B cell (primary cell): ENCODE results near the gene IGFN1.

ENCODE experiments used
- EZH2 ChIP-seq: IDR thresholded peaks from 2 replicates; pipeline ENCODE4 v1.6.1; 2012; ENCODE audit warnings: borderline replicate concordance, low read depth, mild to moderate bottlenecking, moderate library complexity, low read length; ENCODE audit not compliant: insufficient read depth, poor library complexity, severe bottlenecking
- TF ChIP-seq, protein P1 (sequence below): fragments of 200-600 bp; IDR thresholded peaks from one replicate; pipeline ENCODE4 v1.8.0; 2022; ENCODE audit warnings: antibody characterized with exemption, mild to moderate bottlenecking

DNA sequence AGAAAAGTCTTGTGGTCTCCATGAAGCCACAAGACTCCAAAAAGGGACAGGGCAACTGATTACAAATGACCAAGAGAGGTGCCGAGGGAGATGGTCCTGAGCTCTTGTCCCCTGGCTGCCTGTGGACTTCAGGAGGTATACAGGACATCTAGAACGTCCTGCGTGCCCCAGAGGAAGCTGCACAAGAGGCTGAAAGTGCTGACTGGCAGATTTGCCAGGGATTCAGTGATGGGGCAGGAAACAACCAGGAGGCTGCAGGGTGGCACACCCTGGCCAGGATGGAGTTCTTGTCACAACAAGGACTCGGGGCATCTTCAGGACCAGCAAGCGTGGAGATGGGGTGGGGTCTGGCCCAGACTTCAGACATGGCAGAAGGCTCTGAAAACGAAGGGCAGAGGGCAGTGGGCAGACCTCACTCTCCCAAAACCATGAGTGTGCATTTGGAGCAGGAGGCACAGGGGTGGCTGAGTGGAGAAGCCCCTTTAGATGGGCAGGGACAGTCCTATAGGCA is 79.3 kb downstream of the IGFN1 start:
- TF ChIP-seq, protein P1, sequence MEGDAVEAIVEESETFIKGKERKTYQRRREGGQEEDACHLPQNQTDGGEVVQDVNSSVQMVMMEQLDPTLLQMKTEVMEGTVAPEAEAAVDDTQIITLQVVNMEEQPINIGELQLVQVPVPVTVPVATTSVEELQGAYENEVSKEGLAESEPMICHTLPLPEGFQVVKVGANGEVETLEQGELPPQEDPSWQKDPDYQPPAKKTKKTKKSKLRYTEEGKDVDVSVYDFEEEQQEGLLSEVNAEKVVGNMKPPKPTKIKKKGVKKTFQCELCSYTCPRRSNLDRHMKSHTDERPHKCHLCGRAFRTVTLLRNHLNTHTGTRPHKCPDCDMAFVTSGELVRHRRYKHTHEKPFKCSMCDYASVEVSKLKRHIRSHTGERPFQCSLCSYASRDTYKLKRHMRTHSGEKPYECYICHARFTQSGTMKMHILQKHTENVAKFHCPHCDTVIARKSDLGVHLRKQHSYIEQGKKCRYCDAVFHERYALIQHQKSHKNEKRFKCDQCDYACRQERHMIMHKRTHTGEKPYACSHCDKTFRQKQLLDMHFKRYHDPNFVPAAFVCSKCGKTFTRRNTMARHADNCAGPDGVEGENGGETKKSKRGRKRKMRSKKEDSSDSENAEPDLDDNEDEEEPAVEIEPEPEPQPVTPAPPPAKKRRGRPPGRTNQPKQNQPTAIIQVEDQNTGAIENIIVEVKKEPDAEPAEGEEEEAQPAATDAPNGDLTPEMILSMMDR = no peak
- no peak for TF ChIP-seq EZH2
